Stimulated activated naive B cell treated with anti-CD40 and anti-IgM and Interleukin-4, amounts not matched to agents 10 μg/mL and 1 μg/mL and 100 μg/mL, for 72 hours (primary cell): ENCODE measurements around the gene PRDM13.
A peak's percentile ranks its signal among the peaks of the same experiment; 100 is the strongest.
"Not testable (repeated sequence)": the region's sequence is repeated elsewhere in the genome, so short reads cannot be mapped to it uniquely, and the experiment has no call there.

Experiments used
- ATAC-seq, 2 donors: fragments of 150-1000 bp; cut with Tn5 transposase; replicated peaks; 2 replicates each; pipeline ENCODE4 v1.10.0; 2021; ENCODE audit warnings: moderate library complexity in 1 of 2
- DNase-seq: peaks from one replicate; pipeline ENCODE4 v3.0.0; 2021
- H3K27ac Mint-ChIP-seq: one replicate; pipeline ENCODE4 v1.8.0; 2022; ENCODE audit warnings: mild to moderate bottlenecking, mixed read lengths
- H3K27me3 Mint-ChIP-seq, 2 donors: one replicate each; pipeline ENCODE4 v1.8.0; 2022; ENCODE audit warnings: mixed read lengths in 2 of 2
- H3K36me3 Mint-ChIP-seq, 2 donors: one replicate each; pipeline ENCODE4 v1.8.0; 2022; ENCODE audit warnings: mixed read lengths in 2 of 2, mild to moderate bottlenecking in 1 of 2
- H3K4me1 Mint-ChIP-seq, 2 donors: one replicate each; pipeline ENCODE4 v1.8.0; 2022; ENCODE audit warnings: mixed read lengths in 2 of 2, mild to moderate bottlenecking in 1 of 2
- H3K4me3 Mint-ChIP-seq, 2 donors: one replicate each; pipeline ENCODE4 v1.8.0; 2022; ENCODE audit warnings: mild to moderate bottlenecking in 2 of 2, mixed read lengths in 2 of 2, moderate library complexity in 1 of 2
- H3K9me3 Mint-ChIP-seq, 2 donors: one replicate each; pipeline ENCODE4 v1.8.0; 2022; ENCODE audit warnings: mixed read lengths in 2 of 2, mild to moderate bottlenecking in 1 of 2

The PRDM13 gene

DNA sequence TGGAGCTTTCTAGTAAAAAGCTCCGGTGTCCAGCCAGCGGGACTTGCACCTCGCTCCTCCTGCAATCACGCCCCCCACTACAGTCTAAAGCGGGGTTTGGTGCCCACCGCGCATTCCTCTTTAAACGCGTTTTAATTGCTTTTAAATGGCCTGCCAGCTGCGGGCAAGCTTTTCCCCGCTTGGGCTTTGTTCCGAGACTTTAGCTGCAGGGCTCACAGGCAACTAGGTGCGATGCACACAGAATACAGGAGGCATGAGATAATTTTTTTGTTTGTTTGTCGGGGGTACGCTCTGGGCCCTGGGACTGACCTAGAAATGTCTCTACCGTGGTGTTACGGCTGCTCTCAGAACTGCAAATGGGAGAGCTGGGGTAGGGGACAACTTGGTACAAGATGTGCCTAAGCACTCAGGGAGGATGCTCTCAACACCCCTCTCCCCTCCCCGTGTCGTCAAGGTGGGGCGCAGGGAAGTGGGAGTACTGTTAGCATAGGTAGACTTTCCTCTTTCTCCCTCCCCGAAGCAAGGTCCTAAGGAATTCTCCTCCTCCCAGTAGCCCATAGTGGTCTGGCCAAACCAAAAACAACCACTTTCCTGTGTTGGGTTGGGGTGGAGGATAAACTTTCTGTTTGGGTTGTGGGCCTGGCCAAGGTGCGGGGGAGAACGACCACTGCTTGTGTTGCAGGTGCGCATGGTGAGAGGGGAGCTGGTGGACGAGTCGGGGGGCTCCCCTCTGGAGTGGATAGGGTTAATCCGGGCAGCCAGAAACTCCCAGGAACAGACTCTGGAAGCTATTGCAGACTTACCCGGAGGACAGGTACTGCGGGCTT, 1.6 kb downstream of the PRDM13 start:
- ATAC-seq (no peak), DNase-seq (no peak)
- Mint-ChIP-seq H3K4me1 (peaks cover 16 to 53% of the 10 kb centered on the region in 2 donors), H3K36me3 (peaks cover 0 to 6% of the 10 kb centered on the region in 2 donors), H3K4me3 (peak overlapping the region; percentile 20 to 50), H3K9me3 (no peaks in the 10 kb centered on the region), H3K27me3 (peaks cover 64 to 81% of the 10 kb centered on the region in 2 donors), H3K27ac (peak overlapping the region; percentile 85)

GRCh38 chr6:99608886-99609482, 2.4 kb downstream of the PRDM13 start:
- Mint-ChIP-seq H3K27ac (peak overlapping the region; percentile 85), H3K9me3 (no peaks in the 10 kb centered on the region), H3K27me3 (peaks cover 64 to 78% of the 10 kb centered on the region in 2 donors), H3K4me3 (peak overlapping the region in 1 of 2 donors; percentile 34), H3K4me1 (peaks cover 16 to 50% of the 10 kb centered on the region in 2 donors), H3K36me3 (peaks cover 0 to 6% of the 10 kb centered on the region in 2 donors)
- ATAC-seq (no peak), DNase-seq (no peak)

- H3K4me3 Mint-ChIP-seq = no peak overlapping the region
- no peaks in the 10 kb centered on the region for H3K9me3 Mint-ChIP-seq
- peak overlapping the region; percentile 37 for H3K27ac Mint-ChIP-seq
- peaks cover 13 to 49% of the 10 kb centered on the region in 2 donors for H3K4me1 Mint-ChIP-seq
- DNase-seq (no peak), ATAC-seq (no peak)
- peaks cover 0 to 3% of the 10 kb centered on the region in 2 donors for H3K36me3 Mint-ChIP-seq
- H3K27me3 Mint-ChIP-seq = peaks cover 63 to 78% of the 10 kb centered on the region in 2 donors
Observed at GRCh38 chr6:99609905-99610489, 3.4 kb downstream of the PRDM13 start.

GRCh38 chr6:99611148-99611547, 4.5 kb downstream of the PRDM13 start:
- ATAC-seq = no peak
- Mint-ChIP-seq H3K4me1 (peaks cover 13 to 43% of the 10 kb centered on the region in 2 donors), H3K27me3 (peaks cover 59 to 75% of the 10 kb centered on the region in 2 donors), H3K27ac (no peak overlapping the region), H3K4me3 (no peak overlapping the region), H3K9me3 (no peaks in the 10 kb centered on the region), H3K36me3 (peaks cover 0 to 2% of the 10 kb centered on the region in 2 donors)
- no peak for DNase-seq

DNA sequence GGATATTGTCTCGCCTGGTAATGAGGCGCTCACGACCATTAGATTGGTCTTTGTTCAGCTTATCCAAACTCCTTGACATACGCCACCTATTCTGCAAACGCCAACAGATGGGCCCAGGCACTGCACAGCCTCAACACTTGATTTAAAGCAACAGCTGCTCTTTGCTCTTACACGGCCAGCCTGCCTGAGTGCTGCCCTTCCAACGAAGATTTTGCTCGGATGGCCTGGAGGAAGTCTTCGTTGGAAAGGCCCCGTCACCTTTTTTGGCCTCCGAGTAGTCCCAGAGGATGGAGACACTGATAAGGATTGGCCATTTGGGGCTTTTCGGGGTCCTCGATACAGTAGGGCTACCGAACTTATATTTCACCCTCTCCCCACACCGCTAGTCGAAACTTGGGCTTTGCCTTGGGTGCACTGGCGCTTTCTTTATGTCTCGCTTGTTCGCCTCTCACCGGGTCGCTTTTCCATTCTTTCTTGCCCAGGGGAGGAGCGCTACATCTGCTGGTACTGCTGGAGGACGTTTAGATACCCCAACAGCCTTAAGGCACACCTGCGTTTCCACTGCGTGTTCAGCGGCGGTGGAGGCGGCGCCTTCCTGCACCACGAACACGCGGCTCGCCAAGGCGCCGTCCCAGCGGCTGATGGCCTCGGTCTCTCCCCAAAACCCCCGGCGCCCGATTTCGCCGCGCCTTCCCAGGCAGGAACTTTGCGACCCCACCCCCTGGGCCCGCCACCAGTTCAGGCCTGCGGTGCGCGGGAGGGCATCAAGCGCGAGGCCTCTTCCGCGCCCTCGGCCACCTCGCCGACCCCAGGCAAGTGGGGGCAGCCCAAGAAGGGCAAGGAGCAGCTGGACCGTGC, 6.1 kb downstream of the PRDM13 start:
- Mint-ChIP-seq H3K4me3 (peak overlapping the region; percentile 36 to 83), H3K9me3 (no peaks in the 10 kb centered on the region), H3K4me1 (peaks cover 9 to 34% of the 10 kb centered on the region in 2 donors), H3K36me3 (peaks cover 0 to 2% of the 10 kb centered on the region in 2 donors), H3K27ac (peak overlapping the region; percentile 9), H3K27me3 (peaks cover 58 to 73% of the 10 kb centered on the region in 2 donors)
- ATAC-seq (no peak), DNase-seq (no peak)

DNA sequence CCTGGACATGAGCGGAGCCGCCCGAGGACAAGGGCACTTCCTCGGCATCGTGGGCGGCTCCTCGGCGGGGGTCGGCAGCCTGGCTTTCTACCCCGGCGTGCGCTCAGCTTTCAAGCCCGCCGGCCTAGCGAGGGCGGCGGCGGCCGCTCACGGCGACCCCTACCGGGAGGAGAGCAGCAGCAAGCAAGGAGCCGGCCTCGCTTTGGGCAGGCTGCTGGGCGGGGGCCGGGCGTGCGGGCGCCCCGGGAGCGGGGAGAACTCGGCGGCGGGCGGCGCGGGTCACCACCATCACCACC, 6.7 kb downstream of the PRDM13 start:
- peaks cover 0 to 2% of the 10 kb centered on the region in 2 donors for H3K9me3 Mint-ChIP-seq
- no peak for DNase-seq

GRCh38 chr6:99613705-99614429, 7.2 kb downstream of the PRDM13 start:
- no peaks in the 10 kb centered on the region for H3K36me3 Mint-ChIP-seq
- peaks cover 55 to 73% of the 10 kb centered on the region in 2 donors for H3K27me3 Mint-ChIP-seq
- no peak for DNase-seq
- H3K4me3 Mint-ChIP-seq = peak overlapping the region; percentile 62 to 83
- H3K27ac Mint-ChIP-seq = peak overlapping the region; percentile 59
- peaks cover 6 to 30% of the 10 kb centered on the region in 2 donors for H3K4me1 Mint-ChIP-seq
- peak; percentile 60 to 61 for ATAC-seq
- H3K9me3 Mint-ChIP-seq = peaks cover 0 to 5% of the 10 kb centered on the region in 2 donors

More for the DNA sequence above, 6.7 kb downstream of the PRDM13 start:
- Mint-ChIP-seq H3K4me1 (peaks cover 6 to 28% of the 10 kb centered on the region in 2 donors), H3K27me3 (peaks cover 56 to 73% of the 10 kb centered on the region in 2 donors), H3K27ac (peak overlapping the region; percentile 9), H3K4me3 (peak overlapping the region; percentile 36 to 83), H3K36me3 (peaks cover 0 to 2% of the 10 kb centered on the region in 2 donors)
- ATAC-seq = peak; percentile 47 to 76

GRCh38 chr6:99614430-99615186, 8.0 kb downstream of the PRDM13 start:
- no peaks in the 10 kb centered on the region for H3K36me3 Mint-ChIP-seq
- H3K4me1 Mint-ChIP-seq = peaks cover 6 to 29% of the 10 kb centered on the region in 2 donors
- no peak for DNase-seq
- peaks cover 54 to 71% of the 10 kb centered on the region in 2 donors for H3K27me3 Mint-ChIP-seq
- ATAC-seq = no peak
- H3K27ac Mint-ChIP-seq = peak overlapping the region; percentile 47
- H3K4me3 Mint-ChIP-seq = peak overlapping the region; percentile 62 to 83
- peaks cover 0 to 5% of the 10 kb centered on the region in 2 donors for H3K9me3 Mint-ChIP-seq

DNA sequence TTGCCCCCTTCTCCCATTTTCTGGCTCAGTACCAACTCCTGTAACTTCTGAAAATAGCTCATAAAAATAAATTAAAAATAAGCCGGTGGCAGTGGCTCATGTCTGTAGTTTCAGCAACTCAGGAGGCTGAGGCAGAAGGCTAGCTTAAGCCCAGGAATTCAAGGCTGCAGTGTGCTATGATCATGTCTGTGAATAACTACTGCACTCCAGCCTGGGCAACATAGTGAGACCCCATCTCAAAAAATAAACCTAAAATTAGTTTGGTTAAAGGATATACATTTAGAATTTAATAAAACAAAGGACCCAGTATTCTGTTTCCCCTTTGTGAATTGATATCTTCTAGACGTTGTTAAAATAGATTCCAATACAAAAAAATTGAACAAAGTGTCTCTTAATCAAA, 10.5 kb downstream of the PRDM13 start:
- no peak for ATAC-seq
- Mint-ChIP-seq H3K9me3 (peaks cover 0 to 5% of the 10 kb centered on the region in 2 donors), H3K4me1 (peaks cover 6 to 22% of the 10 kb centered on the region in 2 donors), H3K27me3 (peaks cover 54 to 70% of the 10 kb centered on the region in 2 donors), H3K27ac (no peak overlapping the region), H3K36me3 (no peaks in the 10 kb centered on the region), H3K4me3 (no peak overlapping the region)
- no peak for DNase-seq

DNA sequence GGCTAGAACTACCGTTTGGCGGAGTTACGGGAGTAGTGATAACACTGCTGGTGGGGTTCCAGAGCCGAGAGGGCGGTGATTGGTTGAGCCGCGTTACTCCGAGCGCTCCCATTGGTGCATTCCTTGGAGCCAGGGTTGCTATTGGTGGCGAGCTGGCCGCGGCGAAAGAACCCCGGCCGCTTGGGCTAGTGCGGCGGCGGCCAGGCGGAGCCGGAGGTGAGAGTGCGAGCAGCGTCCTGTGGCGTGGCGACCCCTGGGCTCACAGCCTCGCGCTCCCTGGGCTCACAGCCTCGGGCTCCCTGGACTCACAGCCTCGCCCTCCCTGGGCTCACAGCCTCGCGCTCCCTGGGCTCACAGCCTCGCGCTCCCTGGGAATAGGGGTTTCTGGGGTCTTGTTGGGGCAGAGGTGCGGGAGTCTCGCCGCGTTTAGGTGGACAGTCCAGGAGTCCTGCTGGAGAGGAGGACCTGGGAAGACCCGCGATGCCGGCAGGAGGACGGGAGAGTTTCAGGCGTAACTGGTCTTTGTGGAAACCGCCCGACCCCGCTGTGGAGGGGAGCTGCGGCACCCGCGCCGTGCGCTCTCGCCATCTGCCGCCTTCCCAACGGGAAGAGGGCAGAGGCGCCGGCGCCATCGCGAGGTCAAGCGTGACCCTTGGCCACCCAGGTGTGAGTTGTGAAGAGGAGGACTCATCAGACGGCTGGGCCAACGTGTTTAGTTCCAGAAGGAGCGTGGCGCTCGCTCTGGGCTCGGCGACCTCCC, 12.2 kb downstream of the PRDM13 start:
- Mint-ChIP-seq H3K27ac (no peak overlapping the region), H3K36me3 (no peaks in the 10 kb centered on the region), H3K9me3 (peaks cover 0 to 5% of the 10 kb centered on the region in 2 donors), H3K4me3 (peak overlapping the region in 1 of 2 donors; percentile 10), H3K27me3 (peaks cover 59 to 84% of the 10 kb centered on the region in 2 donors), H3K4me1 (peaks cover 5 to 19% of the 10 kb centered on the region in 2 donors)
- ATAC-seq (no peak), DNase-seq (no peak)

DNA sequence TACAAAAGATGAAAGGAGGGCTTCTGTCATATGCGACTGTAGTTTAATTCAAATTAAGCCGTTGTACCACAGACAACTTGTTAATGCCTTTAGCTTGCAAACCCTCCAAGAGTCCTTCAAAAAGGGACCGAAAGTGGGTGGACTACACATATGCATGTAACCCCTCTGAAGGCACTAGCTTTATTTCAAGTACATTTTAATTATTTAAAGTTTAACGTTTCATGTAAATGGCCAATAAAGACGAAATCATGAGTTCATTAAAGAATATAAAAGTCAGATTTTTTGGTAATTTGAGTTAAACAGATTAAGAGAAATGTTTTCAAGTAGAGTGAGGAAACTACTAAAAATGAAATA, 12.8 kb downstream of the PRDM13 start:
- no peak overlapping the region for H3K4me3 Mint-ChIP-seq
- ATAC-seq = no peak

DNA sequence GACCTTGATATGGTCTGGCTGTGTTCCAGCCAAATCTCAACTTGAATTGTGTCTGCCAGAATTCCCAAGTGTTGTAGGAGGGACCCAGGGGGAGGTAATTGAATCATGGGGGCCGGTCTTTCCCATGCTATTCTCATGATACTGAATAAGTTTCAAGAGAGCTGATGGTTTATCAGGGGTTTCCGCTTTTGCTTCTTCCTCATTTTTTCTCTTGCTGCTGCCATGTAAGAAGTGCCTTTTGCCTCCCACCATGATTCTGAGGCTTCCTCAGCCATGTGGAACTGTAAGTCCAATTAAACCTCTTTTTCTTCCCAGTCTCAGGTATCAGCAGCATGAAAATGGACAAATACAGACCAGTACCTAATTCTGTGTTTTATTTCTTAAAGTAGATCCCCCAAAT, 15.4 kb downstream of the PRDM13 start:
- H3K9me3 Mint-ChIP-seq, ATAC-seq, H3K4me3 Mint-ChIP-seq, DNase-seq, H3K36me3 Mint-ChIP-seq, H3K4me1 Mint-ChIP-seq, H3K27ac Mint-ChIP-seq: not testable (repeated sequence)
- peaks cover 59 to 77% of the 10 kb centered on the region in 2 donors for H3K27me3 Mint-ChIP-seq

More for the DNA sequence above, 12.8 kb downstream of the PRDM13 start:
- Mint-ChIP-seq H3K36me3 (no peaks in the 10 kb centered on the region), H3K9me3 (peaks cover 0 to 5% of the 10 kb centered on the region in 2 donors), H3K27me3 (peaks cover 63 to 84% of the 10 kb centered on the region in 2 donors), H3K27ac (no peak overlapping the region), H3K4me1 (peaks cover 4 to 14% of the 10 kb centered on the region in 2 donors)
- DNase-seq = no peak
